A549 (cell line): Measurements from ENCODE around the gene DGKH. TPM values are rescaled to one million over a fixed set of nuclear protein-coding genes. Genes with fewer than 3 reads are reported as not detected.

Source experiments
- ATAC-seq, 2 experiments: fragments of 200-7000 bp in 1 of 2; fragments of >200 bp in 1 of 2; cut with Nextera tagmentation in 1 of 2; cut with Tn5 transposase in 1 of 2; 3 replicates each; pipeline versions ENCODE4 v1.8.0 to v1.9.1; 2018 to 2020; ENCODE audit warnings: mild to moderate bottlenecking in 1 of 2, moderate library complexity in 1 of 2
- CTCF ChIA-PET: fragments of 300-600 bp; sonication (Branson Sonifier 250); formaldehyde crosslinking; extraction: SDS; loops from one replicate; lab custom pipeline; 2021; ENCODE audit warnings: antibody characterized with exemption, inconsistent platforms; lab: Yijun Ruan, JAX
- POLR2A ChIA-PET: fragments of 350-600 bp; formaldehyde crosslinking; extraction: SDS; loops from one replicate; lab custom pipeline; 2021; ENCODE audit warnings: antibody characterized with exemption, inconsistent platforms; lab: Yijun Ruan, JAX
- DNase-seq, 2 experiments: peaks; one replicate each; pipeline versions ENCODE4 v3.0.0 to v3.0.0-alpha.2; 2011 to 2016; ENCODE audit warnings: low read depth in 1 of 2, low spot score in 1 of 2
- FAIRE-seq: peaks from 2 replicates; lab custom pipeline; 2011; peaks lifted over from hg19 to GRCh38; lab: Jason Lieb, UNC
- H3K27ac ChIP-seq, 2 experiments: fragments of >200 bp; sonication (Bioruptor Twin); formaldehyde crosslinking; 3 replicates each; pipeline ENCODE4 v1.5.1; 2016 to 2017
- H3K4me1 ChIP-seq: fragments of >200 bp; sonication (Bioruptor Twin); formaldehyde crosslinking; 3 replicates; pipeline ENCODE4 v1.6.1; 2016
- H3K4me2 ChIP-seq: fragments of >200 bp; sonication (Bioruptor Twin); formaldehyde crosslinking; 3 replicates; pipeline ENCODE4 v1.6.1; 2016
- H3K4me3 ChIP-seq: fragments of >200 bp; sonication (Bioruptor Twin); formaldehyde crosslinking; 3 replicates; pipeline ENCODE4 v1.5.1; 2016
- H3K9me3 ChIP-seq: fragments of >200 bp; sonication (Bioruptor Twin); formaldehyde crosslinking; 3 replicates; pipeline ENCODE4 v1.6.1; 2016
- CBX2 ChIP-seq: fragments of 200-600 bp; sonication (generic); IDR thresholded peaks from 2 replicates; pipeline ENCODE4 v1.6.1; 2016; ENCODE audit warnings: low read depth, mild to moderate bottlenecking, borderline replicate concordance
- CBX8 ChIP-seq: fragments of 200-600 bp; sonication (generic); IDR thresholded peaks from 2 replicates; pipeline ENCODE4 v1.6.1; 2016
- ESRRA ChIP-seq: fragments of 150-350 bp; IDR thresholded peaks from 2 replicates; pipeline ENCODE4 v1.6.1; 2014; ENCODE audit warnings: mild to moderate bottlenecking, low read length, borderline replicate concordance
- FOSL2 ChIP-seq, 2 experiments: fragments of 450-650 bp in 1 of 2; fragments of >200 bp in 1 of 2; sonication (Bioruptor Twin) in 1 of 2; formaldehyde crosslinking; IDR thresholded peaks; 2 replicates each; pipeline versions ENCODE4 v1.5.0 to v1.6.1; 2016 to 2020; ENCODE audit warnings: mild to moderate bottlenecking in 1 of 2, moderate library complexity in 1 of 2
- HOXB13 ChIP-seq: fragments of 250-450 bp; sonication (Bioruptor Pico); IDR thresholded peaks from 2 replicates; pipeline ENCODE4 v1.5.0; 2020; ENCODE audit warnings: low read depth, mild to moderate bottlenecking, moderate library complexity
- JUNB ChIP-seq: fragments of >200 bp; sonication (Bioruptor Twin); formaldehyde crosslinking; IDR thresholded peaks from 2 replicates; pipeline ENCODE4 v1.6.1; 2016
- MAFK ChIP-seq: fragments of 450-650 bp; IDR thresholded peaks from 2 replicates; pipeline ENCODE4 v1.6.1; 2014; ENCODE audit not compliant: partially characterized antibody
- MYC ChIP-seq: IDR thresholded peaks from 2 replicates; pipeline ENCODE4 v1.6.1; 2012; ENCODE audit warnings: mild to moderate bottlenecking, inconsistent platforms, low read length, improper control_type of control experiment, borderline replicate concordance
- NPAS2 ChIP-seq: fragments of 250-450 bp; sonication (Bioruptor Pico); IDR thresholded peaks from 2 replicates; pipeline ENCODE4 v1.8.0; 2022; ENCODE audit warnings: mild to moderate bottlenecking, moderate library complexity, borderline replicate concordance
- POLR2AphosphoS2 ChIP-seq: conservative IDR thresholded peaks from 2 replicates; pipeline ENCODE4 v1.6.1; 2012; ENCODE audit warnings: low read length, improper control_type of control experiment, inconsistent platforms
- RAD21 ChIP-seq, 2 experiments: fragments of >200 bp in 1 of 2; sonication (Bioruptor Twin) in 1 of 2; formaldehyde crosslinking in 1 of 2; IDR thresholded peaks in 1 of 2; conservative IDR thresholded peaks in 1 of 2; 2 replicates in 1 of 2; 3 replicates in 1 of 2; pipeline ENCODE4 v1.6.1; 2012 to 2018; ENCODE audit warnings: inconsistent platforms in 1 of 2
- RARB ChIP-seq: fragments of 250-450 bp; sonication (Bioruptor Pico); IDR thresholded peaks from 2 replicates; pipeline ENCODE4 v1.8.0; 2021; ENCODE audit warnings: mild to moderate bottlenecking, moderate library complexity
- RFX5 ChIP-seq: fragments of 450-650 bp; IDR thresholded peaks from 2 replicates; pipeline ENCODE4 v1.7.1; 2014; ENCODE audit warnings: antibody characterized with exemption, mild to moderate bottlenecking, moderate library complexity
- SMC3 ChIP-seq: fragments of >200 bp; sonication (Bioruptor Twin); formaldehyde crosslinking; IDR thresholded peaks from 3 replicates; pipeline ENCODE4 v1.6.1; 2018; ENCODE audit warnings: inconsistent platforms
- TP53 ChIP-seq: fragments of 250-450 bp; sonication (Bioruptor Pico); IDR thresholded peaks from 2 replicates; pipeline ENCODE4 v1.5.0; 2021; ENCODE audit warnings: mild to moderate bottlenecking, moderate library complexity
- ZFP36 ChIP-seq: fragments of 450-650 bp; IDR thresholded peaks from 2 replicates; pipeline ENCODE4 v1.6.1; 2014; ENCODE audit warnings: borderline replicate concordance; ENCODE audit not compliant: partially characterized antibody
- WGBS: methylation state at CpG from one replicate; pipeline ENCODE4 v1.1.6; 2017; ENCODE audit errors: missing lambda C conversion rate; 5-methylcytosine and 5-hydroxymethylcytosine counted together
- polyA plus RNA-seq, 4 experiments: library from polyadenylated mRNA; depleted of rRNA in 3 of 4; stranded (reverse); fragments of >200 nt; fragmentation: RNase III in 1 of 4; extraction: RNeasy Plus Mini Kit Qiagen cat#74134 plus additional on column Dnase treatment in 1 of 4; gene quantifications; 2 replicates in 3 of 4; 3 replicates in 1 of 4; pipeline ENCODE4 v1.2.3, GENCODE V29; 2011 to 2017
- TF ChIP-seq, protein P1 (sequence below): fragments of 250-450 bp; sonication (Bioruptor Pico); IDR thresholded peaks from 2 replicates; pipeline ENCODE4 v1.5.0; 2021; ENCODE audit warnings: mild to moderate bottlenecking, moderate library complexity, borderline replicate concordance
- TF ChIP-seq, protein P2 (sequence below): fragments of >200 bp; sonication (Bioruptor Twin); formaldehyde crosslinking; IDR thresholded peaks from 3 replicates; pipeline ENCODE4 v1.5.1; 2016
- TF ChIP-seq, protein P3 (sequence below): fragments of 250-450 bp; sonication (Bioruptor Pico); IDR thresholded peaks from 2 replicates; pipeline ENCODE4 v1.5.0; 2020; ENCODE audit warnings: low read depth, mild to moderate bottlenecking, moderate library complexity

DGKH gene
- polyA plus RNA-seq, 2 of the 4 experiments (the other 2 are of a cell fraction), result 3.8 to 6.7 TPM

DNA sequence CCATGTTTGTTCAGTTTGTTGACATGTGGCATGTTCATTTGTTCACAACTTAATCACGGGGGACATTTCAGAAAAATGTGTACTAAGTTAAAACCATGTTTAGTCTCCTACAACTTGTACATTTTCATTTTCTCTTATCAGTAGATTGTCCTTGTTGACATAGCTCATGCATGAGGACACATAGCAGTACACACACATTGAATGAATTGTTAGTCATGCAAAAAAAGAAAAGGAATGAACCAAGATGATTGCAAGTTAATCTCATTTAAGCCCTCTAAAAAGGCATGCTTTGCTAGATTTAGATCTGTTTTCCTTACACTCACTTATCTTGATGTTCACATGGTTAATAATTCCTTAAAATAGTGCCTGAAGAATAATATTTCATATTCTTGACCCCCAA is 185.3 kb downstream of the DGKH start (continued):
- no peak for TF ChIP-seq RAD21 (conservative IDR thresholded peaks at IDR 0.05 in 1 of 2, IDR thresholded peaks at IDR 0.05 in 1 of 2)

DNA sequence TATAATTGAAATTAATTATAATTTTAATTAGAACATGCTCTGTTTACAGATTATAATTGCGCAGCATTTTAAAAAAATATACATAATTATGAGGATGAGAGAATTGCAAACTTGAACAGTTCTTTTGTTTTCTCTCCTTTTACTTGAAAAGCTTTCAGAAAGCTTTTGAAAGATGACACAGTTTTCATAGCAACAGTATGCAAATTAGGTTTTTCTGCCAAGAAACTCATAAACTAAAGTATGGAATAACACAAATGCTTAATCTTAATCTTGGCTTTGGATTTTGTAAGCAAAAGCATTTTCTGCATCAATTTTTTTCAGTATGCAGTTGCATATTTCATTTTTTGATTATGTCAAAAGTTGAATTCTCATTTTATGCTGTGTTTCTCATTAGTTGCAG is 190.7 kb downstream of the DGKH start:
- TF ChIP-seq RFX5, result no peak
- TF ChIP-seq, protein P1, sequence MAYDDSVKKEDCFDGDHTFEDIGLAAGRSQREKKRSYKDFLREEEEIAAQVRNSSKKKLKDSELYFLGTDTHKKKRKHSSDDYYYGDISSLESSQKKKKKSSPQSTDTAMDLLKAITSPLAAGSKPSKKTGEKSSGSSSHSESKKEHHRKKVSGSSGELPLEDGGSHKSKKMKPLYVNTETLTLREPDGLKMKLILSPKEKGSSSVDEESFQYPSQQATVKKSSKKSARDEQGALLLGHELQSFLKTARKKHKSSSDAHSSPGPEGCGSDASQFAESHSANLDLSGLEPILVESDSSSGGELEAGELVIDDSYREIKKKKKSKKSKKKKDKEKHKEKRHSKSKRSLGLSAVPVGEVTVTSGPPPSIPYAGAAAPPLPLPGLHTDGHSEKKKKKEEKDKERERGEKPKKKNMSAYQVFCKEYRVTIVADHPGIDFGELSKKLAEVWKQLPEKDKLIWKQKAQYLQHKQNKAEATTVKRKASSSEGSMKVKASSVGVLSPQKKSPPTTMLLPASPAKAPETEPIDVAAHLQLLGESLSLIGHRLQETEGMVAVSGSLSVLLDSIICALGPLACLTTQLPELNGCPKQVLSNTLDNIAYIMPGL (CRISPR knock-in tag), result no peak
- TF ChIP-seq, protein P2, sequence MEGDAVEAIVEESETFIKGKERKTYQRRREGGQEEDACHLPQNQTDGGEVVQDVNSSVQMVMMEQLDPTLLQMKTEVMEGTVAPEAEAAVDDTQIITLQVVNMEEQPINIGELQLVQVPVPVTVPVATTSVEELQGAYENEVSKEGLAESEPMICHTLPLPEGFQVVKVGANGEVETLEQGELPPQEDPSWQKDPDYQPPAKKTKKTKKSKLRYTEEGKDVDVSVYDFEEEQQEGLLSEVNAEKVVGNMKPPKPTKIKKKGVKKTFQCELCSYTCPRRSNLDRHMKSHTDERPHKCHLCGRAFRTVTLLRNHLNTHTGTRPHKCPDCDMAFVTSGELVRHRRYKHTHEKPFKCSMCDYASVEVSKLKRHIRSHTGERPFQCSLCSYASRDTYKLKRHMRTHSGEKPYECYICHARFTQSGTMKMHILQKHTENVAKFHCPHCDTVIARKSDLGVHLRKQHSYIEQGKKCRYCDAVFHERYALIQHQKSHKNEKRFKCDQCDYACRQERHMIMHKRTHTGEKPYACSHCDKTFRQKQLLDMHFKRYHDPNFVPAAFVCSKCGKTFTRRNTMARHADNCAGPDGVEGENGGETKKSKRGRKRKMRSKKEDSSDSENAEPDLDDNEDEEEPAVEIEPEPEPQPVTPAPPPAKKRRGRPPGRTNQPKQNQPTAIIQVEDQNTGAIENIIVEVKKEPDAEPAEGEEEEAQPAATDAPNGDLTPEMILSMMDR, result no peak
- TF ChIP-seq, protein P3, sequence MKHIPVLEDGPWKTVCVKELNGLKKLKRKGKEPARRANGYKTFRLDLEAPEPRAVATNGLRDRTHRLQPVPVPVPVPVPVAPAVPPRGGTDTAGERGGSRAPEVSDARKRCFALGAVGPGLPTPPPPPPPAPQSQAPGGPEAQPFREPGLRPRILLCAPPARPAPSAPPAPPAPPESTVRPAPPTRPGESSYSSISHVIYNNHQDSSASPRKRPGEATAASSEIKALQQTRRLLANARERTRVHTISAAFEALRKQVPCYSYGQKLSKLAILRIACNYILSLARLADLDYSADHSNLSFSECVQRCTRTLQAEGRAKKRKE (CRISPR knock-in tag), result no peak
- no peak for TF ChIP-seq RAD21 (conservative IDR thresholded peaks at IDR 0.05 in 1 of 2, IDR thresholded peaks at IDR 0.05 in 1 of 2)
- no peak for TF ChIP-seq ZFP36
- TF ChIP-seq MAFK, result no peak
- no peak for TF ChIP-seq CBX8
- no peak for TF ChIP-seq TP53 (CRISPR knock-in tag)
- TF ChIP-seq JUNB, result no peak
- no peak for TF ChIP-seq ESRRA
- TF ChIP-seq, all 56 proteins: peak for 0
- WGBS, result 95% methylated on average over 1 of the region's 1 CpG
- ChIA-PET POLR2A (no interaction called here), CTCF (no interaction called here)
- no peak overlapping the region for H3K4me3 ChIP-seq
- H3K27ac ChIP-seq, result peak overlapping the region; percentile 25 to 44; a peak in 1 of 6 replicates
- no peaks in the 10 kb centered on the region for H3K9me3 ChIP-seq
- ATAC-seq, result no peak
- H3K4me1 ChIP-seq, result peaks cover 18% of the 10 kb centered on the region
- no peak for DNase-seq
- FAIRE-seq, result no peak
- H3K4me2 ChIP-seq, result peak overlapping the region; percentile 25; the same call in 2 of the 3 replicates

DNA sequence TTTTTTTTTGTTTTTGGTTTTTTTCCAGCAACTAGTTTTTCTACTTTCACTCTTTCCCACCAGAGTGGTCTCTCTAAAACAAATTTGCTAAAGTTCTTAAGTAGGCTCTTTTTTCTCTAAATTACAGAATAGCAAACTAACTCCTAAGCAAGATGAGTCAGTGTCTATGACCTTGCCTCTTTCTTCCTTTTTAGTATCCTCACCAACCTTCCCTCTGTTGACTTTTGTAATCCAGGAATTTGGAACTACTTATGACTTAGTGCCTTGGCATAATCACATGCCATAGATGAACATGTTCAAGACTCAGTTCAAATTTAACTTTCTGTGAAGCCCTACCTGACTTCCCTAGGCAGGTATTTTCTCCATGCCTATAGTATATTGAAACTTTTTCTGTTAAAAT is 191.2 kb downstream of the DGKH start:
- Histone ChIP-seq H3K27ac (peak overlapping the region; percentile 25 to 44; a peak in 1 of 6 replicates), H3K4me1 (peaks cover 18% of the 10 kb centered on the region), H3K4me3 (no peak overlapping the region), H3K9me3 (no peaks in the 10 kb centered on the region), H3K4me2 (peak overlapping the region; percentile 25; the same call in 2 of the 3 replicates)
- ATAC-seq (no peak), FAIRE-seq (no peak), DNase-seq (peak in 1 of 2 experiments; percentile 12)
- TF ChIP-seq FOSL2 (IDR thresholded peaks at IDR 0.05) (no peak), FOSL2 (CRISPR knock-in tag; IDR thresholded peaks at IDR 0.05) (peak; percentile 40; the same call in 1 of the 2 replicates), RAD21 (conservative IDR thresholded peaks at IDR 0.05 in 1 of 2, IDR thresholded peaks at IDR 0.05 in 1 of 2) (no peak)
- POLR2A ChIA-PET, result no interaction called here
- CTCF ChIA-PET, result no interaction called here

DNA sequence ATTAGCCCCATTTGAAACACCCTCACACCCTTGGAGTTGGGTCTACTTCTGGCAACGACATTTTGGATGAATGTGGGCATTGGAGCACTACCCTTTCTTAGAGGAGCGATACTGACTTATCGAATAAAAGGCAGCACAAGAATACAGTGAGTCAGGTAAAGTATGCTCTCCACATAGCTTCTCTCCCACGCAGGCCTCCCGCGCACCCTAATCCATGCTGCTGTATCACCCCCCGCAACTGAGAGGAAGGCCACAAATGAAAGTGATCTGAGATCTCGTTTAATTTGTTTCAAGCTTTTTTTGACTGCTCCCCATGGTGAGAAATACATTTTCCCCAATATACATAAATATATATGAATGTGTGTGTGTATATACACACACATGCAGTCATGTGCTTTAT is 198.1 kb downstream of the DGKH start:
- no peak for FAIRE-seq
- TF ChIP-seq NPAS2 (CRISPR knock-in tag), result no peak
- no peak for TF ChIP-seq HOXB13 (CRISPR knock-in tag)
- no peak for TF ChIP-seq MYC
- TF ChIP-seq POLR2AphosphoS2, result no peak
- no peak for TF ChIP-seq RARB (CRISPR knock-in tag)
- TF ChIP-seq FOSL2 (IDR thresholded peaks at IDR 0.05), result no peak
- TF ChIP-seq FOSL2 (CRISPR knock-in tag; IDR thresholded peaks at IDR 0.05), result no peak
- no peak for TF ChIP-seq CBX2
- no peak for TF ChIP-seq ZFP36
- no peak for TF ChIP-seq SMC3
- TF ChIP-seq, protein P3 (CRISPR knock-in tag), result no peak
- TF ChIP-seq RAD21 (conservative IDR thresholded peaks at IDR 0.05 in 1 of 2, IDR thresholded peaks at IDR 0.05 in 1 of 2), result no peak
- CTCF ChIA-PET, result no interaction called here
- 87% methylated on average over 8 of the region's 8 CpGs for WGBS
- POLR2A ChIA-PET, result no interaction called here
- no peak for ATAC-seq
- H3K4me1 ChIP-seq, result no peaks in the 10 kb centered on the region
- H3K9me3 ChIP-seq, result no peaks in the 10 kb centered on the region
- H3K4me3 ChIP-seq, result no peak overlapping the region
- no peak for DNase-seq
- H3K27ac ChIP-seq, result no peak overlapping the region
- H3K4me2 ChIP-seq, result no peak overlapping the region
